Measurements from ENCODE around the gene CACNA1C.
A peak's percentile ranks its signal among the peaks of the same experiment; 100 is the strongest.

CACNA1C gene

GRCh38 chr12:2372178-2372577 lies 319.4 kb downstream of the CACNA1C start:
- DNase-seq (ENCODE audit: low read depth), result no peak

DNA sequence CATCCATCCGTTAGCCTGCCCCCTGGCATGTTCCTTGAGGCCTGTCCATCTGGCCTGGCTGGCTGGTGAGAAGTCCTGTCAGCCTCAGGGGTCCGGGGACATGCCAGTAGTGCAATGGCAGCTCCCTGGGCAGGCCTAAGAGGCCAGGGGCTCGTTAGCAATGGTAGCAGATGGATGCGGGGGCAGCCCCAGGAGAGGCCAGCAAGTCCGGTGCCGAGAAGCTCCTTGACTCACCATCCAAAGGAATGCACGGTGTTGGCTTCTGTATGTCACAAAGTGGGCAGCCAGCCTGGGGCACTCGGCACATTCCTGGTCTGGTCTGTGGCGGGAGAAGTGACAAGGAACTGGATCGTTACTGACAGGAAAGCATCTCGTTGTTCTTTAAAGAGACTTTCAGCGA lies 319.9 kb downstream of the CACNA1C start:
- no peak for DNase-seq (ENCODE audit: low read depth)

DNA sequence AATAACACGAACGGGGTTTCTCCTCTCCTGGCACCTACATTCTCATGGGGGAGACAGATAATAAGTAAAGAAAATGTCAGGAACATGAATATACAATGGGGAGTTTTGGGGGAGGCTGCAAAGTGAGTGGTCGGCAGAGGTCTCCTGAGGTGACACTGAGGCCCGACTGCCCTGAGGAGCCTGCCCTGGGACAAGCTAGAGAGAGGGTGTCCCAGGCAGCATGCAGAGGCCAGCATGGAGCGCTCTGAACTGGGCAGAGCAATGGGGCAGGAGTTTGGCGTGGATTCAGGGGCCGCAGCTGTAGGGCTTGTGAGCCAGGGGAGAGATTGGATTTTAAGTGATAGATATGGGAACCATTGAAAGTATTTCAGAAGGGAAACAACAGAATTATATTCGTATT lies 320.5 kb downstream of the CACNA1C start:
- no peak for DNase-seq (ENCODE audit: low read depth)

DNA sequence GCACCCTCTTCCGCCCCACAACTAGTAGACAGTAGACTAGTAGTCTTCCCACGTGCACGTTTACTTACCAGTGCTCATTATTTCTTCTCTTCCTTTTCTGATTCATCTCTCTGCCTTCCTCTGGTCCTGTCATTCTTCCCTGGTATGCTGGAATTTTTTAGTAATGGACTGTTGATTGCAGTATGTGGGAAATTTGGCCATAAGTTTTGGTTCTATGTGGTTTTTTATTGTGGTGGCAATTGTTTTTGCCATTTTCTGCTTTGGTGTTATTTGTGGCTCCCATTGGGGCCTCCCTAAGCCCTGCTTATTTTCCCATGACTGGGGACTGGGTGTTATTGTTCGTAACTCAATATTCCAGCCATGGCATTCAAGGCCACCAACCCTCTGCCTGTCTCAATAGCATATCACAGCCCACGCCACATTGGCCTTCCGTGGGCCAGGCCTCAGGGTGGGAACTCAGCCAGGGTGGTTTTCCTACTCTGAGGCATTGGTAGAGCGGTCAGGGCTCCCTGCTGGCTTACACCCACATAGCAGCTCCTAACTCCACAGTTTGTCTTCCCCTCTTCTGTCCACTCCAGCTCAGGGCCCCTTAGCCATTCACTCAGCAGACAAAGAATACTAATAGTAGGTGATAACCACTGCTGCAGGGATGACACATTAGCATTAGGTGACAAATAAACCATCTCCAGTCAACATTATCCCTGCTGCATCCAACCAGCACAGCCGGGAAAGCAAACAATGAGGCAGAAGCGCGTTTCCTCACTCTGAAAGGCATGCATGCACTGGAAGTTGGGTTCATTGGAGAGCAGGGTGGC lies 321.5 kb downstream of the CACNA1C start:
- DNase-seq (ENCODE audit: low read depth), result no peak

DNA sequence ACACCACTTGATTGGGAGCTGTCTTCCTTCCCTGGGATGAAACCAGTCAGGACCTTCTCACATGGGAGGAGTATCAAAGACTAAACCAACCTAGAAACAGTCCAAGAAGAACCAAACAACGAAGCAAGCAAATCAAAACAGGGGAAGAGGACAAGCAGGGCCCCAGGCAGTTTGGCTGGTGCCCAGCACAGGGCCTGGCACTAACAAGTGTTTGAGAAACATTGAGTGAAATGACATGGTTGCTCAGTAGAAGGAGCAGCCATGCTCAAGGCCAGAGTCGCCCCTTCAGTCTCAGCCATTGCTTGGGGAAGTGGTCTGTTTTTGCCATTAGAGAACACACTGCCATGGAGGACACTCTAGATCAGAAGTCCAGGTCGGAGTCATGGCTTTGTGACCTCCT lies 323.1 kb downstream of the CACNA1C start:
- DNase-seq (ENCODE audit: low read depth), result no peak

DNA sequence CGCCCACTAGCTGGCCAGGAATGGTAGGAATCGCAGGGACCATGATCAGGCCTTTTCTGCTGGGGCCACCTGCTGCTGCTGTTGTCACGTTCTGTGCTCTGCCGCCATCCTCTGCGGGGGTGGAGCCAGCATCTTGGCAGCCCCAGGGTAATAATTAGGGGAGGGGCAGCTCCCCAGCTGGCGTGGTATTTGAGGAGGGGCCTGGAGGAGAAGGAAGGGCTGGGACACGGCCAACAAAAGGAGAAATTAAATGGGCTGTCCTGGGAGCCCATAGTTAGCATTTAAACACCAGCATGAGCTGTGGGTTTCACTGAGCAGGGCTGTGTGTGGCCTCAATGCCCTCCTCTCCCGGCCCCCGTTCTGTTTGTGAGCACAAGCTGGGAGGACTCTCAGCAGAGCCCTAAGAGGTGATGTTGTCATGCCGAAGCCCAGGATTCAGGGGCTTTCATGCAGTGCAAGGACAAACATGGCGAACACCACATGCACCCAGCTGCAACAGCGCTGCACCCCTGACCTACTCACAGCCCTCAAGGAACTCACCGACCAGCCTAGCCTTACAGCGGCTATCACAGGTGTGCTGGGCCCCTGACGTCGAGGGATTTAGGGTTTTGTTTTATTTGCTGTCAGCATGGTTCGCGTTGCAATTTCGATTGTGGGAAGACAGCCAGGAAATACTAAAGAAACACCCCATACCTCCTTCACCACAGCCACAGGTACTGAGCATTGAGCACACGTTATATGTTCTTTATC lies 324.3 kb downstream of the CACNA1C start:
- DNase-seq (ENCODE audit: low read depth), result no peak

DNA sequence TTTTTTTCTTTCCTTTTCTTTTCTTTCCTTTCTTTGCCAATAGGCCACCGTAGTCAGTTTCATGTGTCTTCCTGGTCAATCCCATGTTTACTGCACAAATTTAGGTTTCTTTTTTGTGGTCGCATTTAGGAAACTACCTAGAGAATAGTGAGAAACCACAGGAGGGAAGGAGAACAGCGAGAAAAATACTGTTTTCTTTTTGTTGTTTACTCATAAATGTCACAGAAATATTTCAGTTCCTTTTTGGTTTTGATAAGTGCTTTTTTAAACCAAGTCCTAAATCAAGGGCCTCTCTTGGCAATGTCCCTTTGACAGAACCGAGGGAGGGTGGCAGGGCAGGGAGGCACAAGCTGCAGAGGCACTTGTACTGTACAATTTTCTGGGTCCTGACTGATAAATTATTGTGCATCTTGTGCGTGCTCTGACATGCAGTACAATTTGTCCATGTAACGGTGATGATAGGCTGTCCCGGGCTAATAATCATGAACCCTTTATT lies 326.1 kb downstream of the CACNA1C start:
- DNase-seq (ENCODE audit: low read depth), result no peak

DNA sequence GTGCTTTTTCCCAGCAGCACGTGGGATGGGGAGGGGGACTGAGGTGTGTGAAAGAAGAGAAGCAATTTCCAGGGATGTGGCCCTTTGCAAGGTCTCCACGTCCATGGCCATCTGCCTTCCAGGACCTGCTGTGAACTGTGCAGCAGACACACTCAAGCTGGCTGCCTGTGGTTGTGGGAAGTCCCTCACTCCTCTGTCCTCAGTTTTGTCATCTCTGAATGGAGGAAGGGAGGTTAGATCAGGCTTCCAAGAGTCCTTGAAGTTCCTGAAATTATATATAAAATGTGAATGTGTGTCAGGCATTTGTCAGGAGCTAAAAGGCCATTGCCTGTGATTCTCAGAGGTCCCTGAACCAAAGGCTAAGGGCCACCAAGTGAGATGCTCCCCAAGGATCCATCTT lies 328.2 kb downstream of the CACNA1C start:
- DNase-seq (ENCODE audit: low read depth), result no peak

DNA sequence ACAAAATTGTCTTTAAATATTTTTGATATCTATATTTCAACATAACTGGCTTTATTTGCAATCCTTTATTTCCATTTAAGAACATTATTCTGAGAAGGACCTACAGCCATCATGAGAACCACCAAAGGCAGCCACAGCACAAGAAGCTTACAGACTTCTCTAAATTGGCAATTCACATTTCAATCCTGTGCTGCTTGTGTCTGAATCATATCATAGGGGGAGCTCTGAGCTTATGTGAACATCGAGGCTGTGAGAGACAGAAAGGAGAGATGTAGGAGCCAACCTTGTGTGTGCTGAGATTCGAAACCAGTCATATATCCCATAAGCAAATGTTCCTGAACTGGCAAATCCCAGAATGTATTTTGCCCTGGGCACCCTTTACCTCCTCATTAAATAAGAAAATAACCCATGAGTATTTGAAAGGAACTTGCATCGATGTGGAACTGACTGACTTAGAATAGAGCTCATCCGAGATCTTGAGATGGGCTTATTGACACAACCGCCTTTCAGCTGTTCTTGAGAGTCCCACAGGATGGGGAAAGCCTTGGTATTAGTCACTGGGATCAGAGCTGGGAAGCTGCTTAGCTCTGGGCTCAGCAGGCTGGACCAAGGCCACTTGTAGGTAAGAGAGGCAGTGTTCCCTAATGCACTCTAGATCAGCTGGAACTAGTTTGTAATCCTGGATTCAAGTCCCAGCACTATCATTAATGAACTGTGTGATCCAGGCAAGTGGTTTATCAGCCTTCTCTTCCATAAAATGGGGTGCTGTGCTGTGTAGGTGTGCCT lies 329.8 kb downstream of the CACNA1C start:
- no peak for DNase-seq (ENCODE audit: low read depth)

DNA sequence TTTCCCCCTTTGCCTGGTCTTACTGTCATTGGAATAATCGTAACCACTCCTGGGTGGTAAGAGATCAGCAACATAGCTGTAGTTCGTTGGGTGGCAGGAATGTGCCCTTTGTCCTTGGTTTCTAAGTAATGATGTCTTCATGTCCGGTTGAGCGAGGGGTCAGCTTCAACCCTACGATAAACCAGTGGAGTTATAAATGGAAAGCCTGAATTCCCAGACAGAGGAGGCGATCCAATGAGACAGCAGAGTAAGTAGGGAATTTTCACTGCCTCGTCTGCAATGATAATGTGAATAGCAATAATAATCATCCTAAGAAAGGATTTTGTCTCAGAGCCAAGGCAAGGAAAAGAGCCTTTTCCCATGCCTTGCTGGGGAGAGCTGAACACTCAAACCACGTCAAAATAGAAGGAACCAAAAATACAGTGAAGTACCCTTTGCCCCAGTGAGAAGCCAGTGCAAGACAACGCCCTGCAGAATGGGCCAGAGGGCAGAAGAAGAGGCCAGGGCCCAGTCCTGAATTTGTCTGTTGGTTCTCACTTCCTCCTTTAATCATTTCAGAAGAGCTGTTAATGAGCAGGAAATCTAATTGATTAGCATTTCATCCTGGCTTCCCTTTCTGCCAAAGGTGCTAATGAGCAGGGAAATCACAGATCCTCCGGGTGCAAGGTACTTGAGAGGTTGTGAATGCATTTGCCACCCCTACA lies 330.7 kb downstream of the CACNA1C start:
- DNase-seq (ENCODE audit: low read depth), result no peak

DNA sequence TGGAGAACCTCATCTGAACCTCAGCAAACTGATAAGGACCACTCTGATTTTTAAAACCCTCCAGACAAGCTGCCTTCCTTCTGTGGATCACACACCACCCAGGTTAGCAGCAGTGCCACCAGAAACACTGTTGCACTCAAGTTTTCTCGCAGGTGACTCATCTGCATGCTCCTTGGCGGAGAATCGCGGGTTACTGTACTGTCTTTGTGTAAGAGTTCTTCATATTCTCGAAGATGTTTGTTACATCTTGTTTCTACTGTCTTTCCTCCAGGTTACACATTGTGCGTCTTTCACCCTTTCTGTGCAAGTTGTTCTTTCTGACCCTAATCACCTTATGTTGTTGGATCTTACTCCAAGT lies 331.2 kb downstream of the CACNA1C start:
- DNase-seq (ENCODE audit: low read depth), result no peak

DNA sequence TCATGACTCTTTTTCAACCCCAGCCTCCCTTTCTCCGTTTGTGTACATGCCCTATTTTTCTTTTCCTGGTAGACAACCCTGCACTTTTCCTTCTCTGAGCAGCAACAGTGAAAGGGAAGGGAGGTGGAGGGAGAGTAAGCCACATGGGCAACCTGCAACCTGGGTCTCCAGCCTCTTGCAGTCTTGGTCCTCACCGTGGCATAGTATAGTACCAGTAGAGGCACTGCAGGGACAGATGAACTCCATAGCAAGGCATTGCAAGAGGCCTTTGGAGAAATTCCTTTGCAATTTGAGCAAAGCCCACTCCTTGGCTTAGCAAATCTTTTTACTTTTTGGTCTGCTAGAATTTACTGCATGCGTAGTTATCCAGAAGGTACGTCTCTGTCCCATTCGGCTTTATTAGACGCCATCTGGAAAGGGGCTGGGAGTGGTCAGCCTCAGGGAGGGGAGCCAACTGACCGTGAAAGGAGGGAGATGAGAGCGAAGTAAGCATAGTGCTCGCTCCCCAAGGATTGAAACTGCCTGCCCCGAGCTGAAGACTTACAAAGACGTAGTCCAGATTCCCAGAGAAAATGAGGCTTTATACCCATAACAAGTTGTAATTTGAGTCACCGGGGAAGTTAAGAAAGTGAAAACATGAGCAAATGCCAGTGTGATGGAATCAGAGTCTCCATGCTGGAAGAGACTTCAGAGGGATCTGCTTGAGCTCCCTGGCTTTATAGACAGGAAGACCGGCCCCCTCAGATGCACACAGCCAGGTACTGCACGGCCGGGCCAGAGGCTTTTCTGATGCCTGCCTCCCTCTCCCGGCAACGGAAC lies 332.0 kb downstream of the CACNA1C start:
- DNase-seq (ENCODE audit: low read depth), result peak; percentile 46

GRCh38 chr12:2385529-2385928 lies 332.7 kb downstream of the CACNA1C start:
- no peak for DNase-seq (ENCODE audit: low read depth)

DNA sequence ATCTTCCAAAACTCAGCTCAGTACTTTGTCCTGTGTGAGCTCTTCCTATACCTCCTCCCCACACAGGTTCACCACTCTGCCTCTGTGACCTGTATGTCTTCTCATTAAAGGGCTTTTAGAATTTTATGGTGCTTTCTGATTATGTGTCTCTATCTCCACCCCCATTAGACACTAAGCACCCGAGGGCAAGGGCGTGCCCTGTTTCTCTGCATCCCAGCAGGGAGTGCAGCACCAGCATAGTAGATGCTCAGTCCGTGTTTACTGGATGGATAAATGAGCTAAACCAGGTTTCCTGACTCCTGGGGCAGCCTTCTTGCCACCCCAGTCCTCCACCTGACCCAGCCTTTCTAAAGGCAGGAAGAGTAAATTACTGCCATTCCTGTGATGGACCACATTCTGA lies 333.8 kb downstream of the CACNA1C start:
- no peak for DNase-seq (ENCODE audit: low read depth)

GRCh38 chr12:2387103-2387834 lies 334.5 kb downstream of the CACNA1C start:
- DNase-seq (ENCODE audit: low read depth), result peak; percentile 13

DNA sequence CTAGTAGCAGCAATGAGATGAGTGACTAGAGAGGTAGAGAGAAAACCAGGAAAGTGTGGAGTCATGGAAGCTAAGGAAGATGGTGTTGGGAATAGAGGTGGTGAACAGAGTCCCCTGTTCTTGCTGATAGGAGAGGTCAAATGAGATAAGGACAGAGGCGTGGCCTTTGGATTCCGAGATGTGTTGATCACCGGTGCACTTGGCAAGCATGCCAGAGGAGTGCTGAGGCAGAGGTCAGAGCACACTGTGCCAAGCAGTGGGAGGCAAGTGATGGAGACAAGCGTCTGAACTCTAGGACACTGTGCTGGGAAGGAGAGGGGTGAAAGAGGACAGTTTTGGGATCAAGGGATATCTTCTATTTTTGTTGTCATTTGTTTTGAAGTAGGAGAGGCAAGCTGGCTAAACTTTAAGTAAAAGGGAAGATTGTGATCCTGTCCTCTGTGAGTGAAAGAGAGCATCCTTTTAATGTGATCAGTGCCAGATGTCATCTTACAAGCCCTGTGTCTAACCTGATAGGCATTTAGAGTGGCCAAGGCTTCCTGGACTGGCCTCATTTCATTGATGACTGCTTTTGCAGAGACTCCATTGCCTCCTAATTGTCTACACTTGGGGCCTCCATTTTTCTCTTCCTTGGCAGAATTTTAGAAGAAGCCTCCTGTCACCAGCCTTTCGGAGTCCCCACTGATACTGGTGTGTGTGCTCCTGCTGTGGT lies 336.4 kb downstream of the CACNA1C start:
- DNase-seq (ENCODE audit: low read depth), result no peak

GRCh38 chr12:2390133-2390532 lies 337.3 kb downstream of the CACNA1C start:
- no peak for DNase-seq (ENCODE audit: low read depth)

- no peak for DNase-seq (ENCODE audit: low read depth)
These were observed 338.1 kb downstream of the CACNA1C start for GRCh38 chr12:2390850-2391390.

GRCh38 chr12:2391740-2392331 lies 339.0 kb downstream of the CACNA1C start:
- no peak for DNase-seq (ENCODE audit: low read depth)
